ENCODE results near the gene TNFRSF8.

DNA sequence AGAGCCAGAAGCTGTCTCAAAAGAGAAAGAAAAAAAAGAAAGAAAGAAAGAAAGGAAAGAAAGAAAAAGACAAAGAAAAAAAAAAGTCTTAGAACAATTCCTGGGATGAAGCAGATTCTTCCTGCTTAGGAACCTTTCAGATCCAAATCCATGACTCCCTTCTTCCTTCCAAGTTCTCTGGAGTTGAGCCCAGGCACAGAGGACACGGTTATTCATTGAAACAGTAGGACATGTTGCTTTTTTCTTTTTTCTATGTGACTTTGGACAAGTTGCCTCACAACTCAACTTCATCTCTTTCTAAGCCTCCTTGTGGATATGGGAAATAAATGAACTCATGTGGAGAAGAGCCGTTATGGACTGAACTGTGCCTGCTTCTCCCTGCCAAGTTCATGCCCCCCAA lies 14.7 kb upstream of the TNFRSF8 start:
- TF ChIP-seq EZH2 (IDR thresholded peaks at IDR 0.05; ENCODE audit: borderline replicate concordance, low read length) = no peak
- TF ChIP-seq, protein P1, sequence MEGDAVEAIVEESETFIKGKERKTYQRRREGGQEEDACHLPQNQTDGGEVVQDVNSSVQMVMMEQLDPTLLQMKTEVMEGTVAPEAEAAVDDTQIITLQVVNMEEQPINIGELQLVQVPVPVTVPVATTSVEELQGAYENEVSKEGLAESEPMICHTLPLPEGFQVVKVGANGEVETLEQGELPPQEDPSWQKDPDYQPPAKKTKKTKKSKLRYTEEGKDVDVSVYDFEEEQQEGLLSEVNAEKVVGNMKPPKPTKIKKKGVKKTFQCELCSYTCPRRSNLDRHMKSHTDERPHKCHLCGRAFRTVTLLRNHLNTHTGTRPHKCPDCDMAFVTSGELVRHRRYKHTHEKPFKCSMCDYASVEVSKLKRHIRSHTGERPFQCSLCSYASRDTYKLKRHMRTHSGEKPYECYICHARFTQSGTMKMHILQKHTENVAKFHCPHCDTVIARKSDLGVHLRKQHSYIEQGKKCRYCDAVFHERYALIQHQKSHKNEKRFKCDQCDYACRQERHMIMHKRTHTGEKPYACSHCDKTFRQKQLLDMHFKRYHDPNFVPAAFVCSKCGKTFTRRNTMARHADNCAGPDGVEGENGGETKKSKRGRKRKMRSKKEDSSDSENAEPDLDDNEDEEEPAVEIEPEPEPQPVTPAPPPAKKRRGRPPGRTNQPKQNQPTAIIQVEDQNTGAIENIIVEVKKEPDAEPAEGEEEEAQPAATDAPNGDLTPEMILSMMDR (conservative IDR thresholded peaks at IDR 0.05 in 1 of 2, IDR thresholded peaks at IDR 0.05 in 1 of 2; ENCODE audit: extremely low read depth in 1 of 2, insufficient read depth in 1 of 2, low read depth in 1 of 2, low read length in 2 of 2) = no peak

All from mammary epithelial cell (primary cell).